Glomerular endothelial cell (primary cell): ENCODE data around the gene ZNF385D. TPM values are rescaled to one million over a fixed set of nuclear protein-coding genes. Genes with fewer than 3 reads are reported as not detected.

Experiments
- DNase-seq: peaks from one replicate; pipeline ENCODE4 v3.0.0-alpha.2; 2011; ENCODE audit warnings: low read depth, low spot score; ENCODE audit errors: extremely low read depth
- total RNA-seq: library from RNA; depleted of rRNA; stranded (reverse); fragments of >200 nt; gene quantifications from 2 replicates; pipeline ENCODE4 v1.2.3, GENCODE V29; 2015

Gene ZNF385D
- total RNA-seq: 2.2 and 3.7 TPM in 2 replicates

GRCh38 chr3:21750831-21751391, at the start of gene ZNF385D:
Gene ZNF385D (minus strand): TSS chr3:21751210. CDS start chr3:21750916, 294 bp downstream.
- no peak for DNase-seq

DNA sequence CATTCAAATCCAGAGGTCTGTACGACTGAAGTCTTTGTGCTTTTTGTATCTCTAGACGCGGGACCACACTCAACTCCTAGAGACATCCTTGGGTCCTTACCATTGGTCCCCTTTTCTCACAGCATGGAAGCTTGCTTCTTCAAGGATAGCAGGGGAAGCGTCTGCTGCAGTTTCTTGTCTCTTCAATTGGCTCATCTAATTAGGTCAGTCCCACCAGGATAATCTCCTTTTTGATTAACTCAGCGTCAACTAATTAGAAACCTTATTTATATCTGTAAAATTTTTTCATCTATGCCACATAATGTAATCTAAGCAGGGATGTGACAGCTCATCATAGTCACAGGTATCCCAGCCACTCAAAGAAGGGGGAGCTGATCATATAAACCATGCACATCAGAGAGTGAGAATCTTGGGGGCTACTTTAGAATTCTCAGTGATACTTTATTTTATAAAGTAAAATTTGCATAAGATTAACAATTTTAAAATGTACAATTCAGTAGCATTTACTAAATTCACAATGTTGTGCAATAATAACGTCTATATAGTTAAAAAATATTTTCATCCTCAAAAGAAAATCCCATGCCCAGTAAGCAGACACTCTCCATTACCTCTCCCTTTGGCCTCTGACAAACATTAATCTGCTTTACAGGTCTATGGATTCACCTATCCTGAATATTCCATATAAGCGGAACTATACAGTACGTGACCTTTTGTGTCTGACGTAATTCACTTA, 47.5 kb upstream of the ZNF385D start:
- DNase-seq: no peak

GRCh38 chr3:21795921-21796320, 44.9 kb upstream of the ZNF385D start:
- DNase-seq: no peak

GRCh38 chr3:21795152-21795837, 44.3 kb upstream of the ZNF385D start:
- no peak for DNase-seq

DNA sequence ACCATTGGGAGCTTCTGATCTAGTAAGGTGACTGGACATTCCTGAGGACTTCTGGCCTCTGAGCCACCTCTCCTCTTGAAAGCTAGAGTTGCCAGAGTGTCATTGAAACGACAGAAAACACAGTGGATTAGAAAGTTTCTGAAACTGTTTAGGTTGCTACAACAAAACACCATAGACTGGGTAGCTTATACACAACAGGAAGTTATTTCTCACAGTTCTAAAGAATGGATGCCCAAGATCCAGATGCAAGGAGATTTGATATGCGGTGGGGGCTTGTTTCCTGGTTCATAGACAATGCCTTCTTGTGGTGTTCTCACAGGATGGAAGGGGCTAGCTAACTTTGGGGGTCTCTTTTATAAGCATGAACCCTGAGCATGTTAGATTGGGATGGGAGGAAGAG, 43.3 kb upstream of the ZNF385D start:
- no peak for DNase-seq

- DNase-seq: no peak
These were observed 41.2 kb upstream of the ZNF385D start for GRCh38 chr3:21792176-21792575.

DNA sequence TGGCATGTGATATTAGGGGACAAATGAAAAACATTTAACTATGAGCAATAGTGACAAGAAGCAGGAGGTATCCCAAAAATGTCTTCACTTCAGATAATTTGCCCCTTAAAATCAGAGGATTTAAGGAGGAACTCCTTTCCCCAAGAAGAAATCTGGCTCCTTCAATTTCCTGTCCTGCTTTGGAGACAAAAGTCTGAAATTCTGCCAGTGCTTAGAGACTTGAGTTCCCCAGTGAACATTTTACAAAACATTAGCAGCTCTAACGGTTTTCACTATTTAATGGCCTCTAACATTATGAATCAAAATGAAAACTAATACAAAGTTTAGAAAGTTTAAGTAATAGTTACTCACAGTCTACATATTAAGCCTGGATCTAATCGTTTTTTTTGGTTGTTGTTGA, 40.3 kb upstream of the ZNF385D start:
- no peak for DNase-seq

GRCh38 chr3:21790466-21790865, 39.5 kb upstream of the ZNF385D start:
- DNase-seq: no peak

GRCh38 chr3:21789730-21790129, 38.7 kb upstream of the ZNF385D start:
- no peak for DNase-seq

DNA sequence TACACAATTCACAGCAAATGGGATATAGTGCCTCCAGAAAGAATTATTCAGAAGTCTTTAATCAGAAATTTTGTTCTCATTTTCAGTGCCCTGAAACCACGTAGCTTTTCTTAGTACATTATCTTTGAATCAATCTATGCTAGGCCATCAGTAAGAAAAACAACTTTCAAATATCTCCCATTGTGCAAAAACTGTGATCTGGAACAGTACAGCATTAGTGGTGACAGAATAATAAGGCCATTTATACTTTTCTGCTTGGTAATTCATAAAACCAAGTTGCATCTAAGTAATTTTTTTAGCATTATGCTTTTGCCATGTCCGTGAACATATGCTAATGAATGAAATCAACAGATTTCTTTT, 35.4 kb upstream of the ZNF385D start:
- DNase-seq: no peak

DNA sequence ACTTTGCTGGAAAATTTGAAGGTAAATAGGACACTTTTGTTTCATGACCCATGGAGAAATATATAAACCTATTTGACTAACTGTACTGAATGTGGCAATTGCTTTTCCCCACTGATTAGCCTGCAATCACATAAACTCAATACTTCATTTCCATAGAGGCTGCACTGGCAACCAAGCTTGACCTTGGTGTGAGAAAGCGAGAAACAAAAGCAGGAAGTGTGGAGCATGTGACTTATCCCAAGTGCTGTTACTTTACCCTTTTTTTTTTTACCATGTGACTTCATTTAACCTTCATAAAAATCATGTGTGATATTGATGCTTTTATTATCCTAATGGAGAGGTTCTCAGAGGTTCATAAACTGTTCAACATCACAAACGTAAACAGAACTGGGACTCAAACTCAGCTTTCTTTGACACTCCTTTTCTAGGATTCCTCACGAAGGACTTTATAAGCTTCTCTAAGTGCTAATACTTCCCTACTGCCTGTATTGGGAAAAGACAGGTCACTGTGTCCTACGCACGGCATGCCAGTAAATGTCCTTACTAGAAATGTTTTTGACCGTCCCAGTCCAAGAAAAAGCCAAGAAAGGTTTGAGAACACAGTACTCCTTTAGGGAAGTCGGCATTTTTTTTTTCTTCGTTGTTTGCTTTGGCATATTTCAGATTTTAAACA, 34.9 kb upstream of the ZNF385D start:
- no peak for DNase-seq

DNA sequence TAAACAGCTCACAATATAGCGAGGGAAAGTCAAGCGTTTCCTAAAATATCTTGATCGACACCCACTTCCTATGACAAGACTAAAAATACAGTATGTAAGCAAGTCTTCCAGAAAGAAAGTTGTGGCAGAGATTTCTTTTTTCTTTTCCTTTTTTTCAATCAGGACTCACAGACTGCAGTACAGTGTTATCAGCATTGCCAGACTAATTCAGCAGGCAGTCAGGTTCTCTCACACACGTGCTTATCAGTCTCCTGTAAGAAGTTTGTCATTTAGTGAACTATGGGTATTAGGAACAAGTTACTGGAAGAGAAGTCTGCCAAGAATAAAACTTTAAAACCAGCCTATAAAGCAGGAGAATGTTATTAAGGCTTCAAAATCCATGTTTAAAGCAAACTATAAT, 32.8 kb upstream of the ZNF385D start:
- no peak for DNase-seq

DNA sequence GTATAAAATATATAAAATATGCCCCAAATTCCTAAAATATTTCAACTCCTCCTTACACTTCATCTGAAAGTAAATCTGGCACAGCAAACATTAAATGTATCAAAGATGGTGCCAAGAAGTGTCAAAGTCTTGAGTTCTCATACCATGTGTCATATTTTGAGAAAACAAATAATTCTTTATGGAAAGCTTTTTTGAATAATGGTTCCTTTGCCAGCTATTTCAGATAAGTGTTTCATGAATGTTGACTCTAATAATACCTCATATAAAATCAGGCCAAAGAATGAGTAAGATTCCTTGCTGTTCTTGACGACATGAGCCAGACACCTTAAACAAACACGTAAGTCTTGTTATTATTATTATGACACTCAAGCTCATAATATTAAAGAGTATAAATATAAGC, 30.3 kb upstream of the ZNF385D start:
- DNase-seq: no peak

DNA sequence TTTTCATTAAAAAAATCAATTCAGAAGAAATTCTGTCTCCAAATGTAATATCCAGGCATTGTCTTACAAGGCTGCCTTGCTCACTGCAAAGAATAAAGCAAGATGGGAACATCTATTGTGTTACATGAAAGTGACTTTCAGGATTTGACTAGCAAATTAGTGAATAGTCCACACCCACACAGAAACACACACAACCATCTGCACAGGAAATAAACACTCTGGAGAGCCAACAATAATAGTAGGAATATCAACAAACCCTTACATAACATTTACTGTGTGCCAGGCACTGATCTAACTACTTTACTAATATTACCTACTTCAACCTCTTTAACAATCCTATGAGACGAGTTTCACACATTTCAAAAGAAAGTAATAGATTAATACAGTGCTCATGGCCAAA, 28.9 kb upstream of the ZNF385D start:
- no peak for DNase-seq

GRCh38 chr3:21778715-21779114, 27.7 kb upstream of the ZNF385D start:
- DNase-seq: no peak

DNA sequence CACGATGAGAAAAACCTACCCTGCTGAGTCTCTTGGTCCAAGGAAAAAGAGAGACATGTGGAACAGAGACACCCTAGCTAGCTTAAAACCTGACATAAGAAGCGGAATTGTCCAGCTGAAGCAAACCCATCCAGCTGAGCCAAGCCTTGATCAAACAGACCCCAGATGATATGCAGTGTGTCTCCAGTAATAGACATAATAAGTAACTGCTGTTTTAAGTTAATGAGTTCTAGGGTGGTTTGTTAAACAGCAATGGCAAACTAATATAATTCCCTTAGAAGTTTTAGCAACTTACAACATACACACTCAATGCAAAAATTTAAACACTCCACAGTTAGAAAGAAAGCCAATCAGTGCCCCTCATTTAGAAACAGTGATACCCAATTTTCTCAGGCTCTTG, 26.8 kb upstream of the ZNF385D start:
- DNase-seq: no peak

GRCh38 chr3:21766002-21766401, 15.0 kb upstream of the ZNF385D start:
- no peak for DNase-seq

DNA sequence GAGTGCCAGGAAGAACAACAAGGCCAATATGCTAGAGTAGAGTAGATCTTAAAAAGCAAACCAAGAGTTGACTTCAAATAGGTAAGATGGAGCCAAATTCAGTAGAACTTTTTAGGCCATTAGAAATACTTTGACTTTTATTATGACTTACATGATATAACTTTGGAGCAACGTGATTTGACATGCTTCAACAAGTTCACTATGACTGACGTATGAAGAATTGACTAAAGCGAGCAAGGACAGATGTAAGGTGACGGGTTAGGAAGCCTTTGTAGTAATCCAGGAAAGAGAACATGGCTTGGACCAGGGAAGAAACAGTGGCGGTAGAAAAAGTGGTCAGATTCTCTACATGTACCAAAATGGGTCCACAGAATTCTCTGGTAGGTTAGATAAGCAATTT, 4.9 kb upstream of the ZNF385D start:
- no peak for DNase-seq

- DNase-seq: no peak
These were observed 3.8 kb upstream of the ZNF385D start for GRCh38 chr3:21754839-21755238.

GRCh38 chr3:21752749-21753347, 1.8 kb upstream of the ZNF385D start:
- DNase-seq: no peak

GRCh38 chr3:21751886-21752285, 876 bp upstream of the ZNF385D start:
- DNase-seq: no peak
